Stromal cell of bone marrow (primary cell): ENCODE data around the gene MUC20.
A peak's percentile ranks its signal among the peaks of the same experiment; 100 is the strongest.
"Not testable (repeated sequence)": the region's sequence is repeated elsewhere in the genome, so short reads cannot be mapped to it uniquely, and the experiment has no call there.

ENCODE experiments used
- DNase-seq: peaks from one replicate; pipeline ENCODE4 v3.0.0-alpha.2; 2012; ENCODE audit warnings: low read depth

Gene MUC20

GRCh38 chr3:195693428-195694216 is 27.2 kb upstream of the MUC20 start:
- DNase-seq, result no peak

DNA sequence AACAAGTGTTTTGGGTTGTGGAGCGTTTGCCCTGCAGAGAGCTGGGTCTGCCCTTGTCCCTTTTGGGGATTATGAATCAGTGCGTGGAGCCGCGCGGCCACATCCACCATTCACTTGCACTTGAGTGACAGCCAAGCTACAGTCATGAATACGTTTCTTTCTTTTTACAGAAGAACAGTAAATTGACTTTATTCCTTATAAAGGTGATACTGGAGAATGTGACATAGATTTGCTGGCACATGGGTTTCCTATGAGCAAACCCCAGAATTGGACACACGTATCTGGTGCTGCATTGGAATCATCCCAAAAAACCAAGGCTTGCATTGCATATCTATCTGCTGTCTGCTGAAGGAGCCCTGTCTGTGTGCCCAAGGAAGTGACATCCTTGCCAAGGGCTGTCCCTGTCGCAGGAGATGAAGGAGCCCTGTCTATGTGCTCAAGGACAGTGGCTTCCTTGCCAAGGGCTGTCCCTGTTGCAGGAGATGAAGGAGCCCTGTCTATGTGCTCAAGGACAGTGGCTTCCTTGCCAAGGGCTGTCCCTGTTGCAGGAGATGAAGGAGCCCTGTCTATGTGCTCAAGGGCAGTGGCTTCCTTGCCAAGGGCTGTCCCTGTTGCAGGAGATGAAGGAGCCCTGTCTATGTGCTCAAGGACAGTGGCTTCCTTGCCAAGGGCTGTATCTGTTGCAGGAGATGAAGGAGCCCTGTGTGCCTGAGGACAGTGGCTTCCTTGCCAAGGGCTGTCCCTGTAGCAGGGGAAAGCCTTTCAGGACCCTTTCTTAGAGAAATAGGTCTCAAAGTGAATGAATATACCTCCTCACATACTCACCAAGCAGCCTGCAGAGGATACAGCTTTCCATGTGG is 26.3 kb upstream of the MUC20 start:
- DNase-seq, result not testable (repeated sequence)

DNA sequence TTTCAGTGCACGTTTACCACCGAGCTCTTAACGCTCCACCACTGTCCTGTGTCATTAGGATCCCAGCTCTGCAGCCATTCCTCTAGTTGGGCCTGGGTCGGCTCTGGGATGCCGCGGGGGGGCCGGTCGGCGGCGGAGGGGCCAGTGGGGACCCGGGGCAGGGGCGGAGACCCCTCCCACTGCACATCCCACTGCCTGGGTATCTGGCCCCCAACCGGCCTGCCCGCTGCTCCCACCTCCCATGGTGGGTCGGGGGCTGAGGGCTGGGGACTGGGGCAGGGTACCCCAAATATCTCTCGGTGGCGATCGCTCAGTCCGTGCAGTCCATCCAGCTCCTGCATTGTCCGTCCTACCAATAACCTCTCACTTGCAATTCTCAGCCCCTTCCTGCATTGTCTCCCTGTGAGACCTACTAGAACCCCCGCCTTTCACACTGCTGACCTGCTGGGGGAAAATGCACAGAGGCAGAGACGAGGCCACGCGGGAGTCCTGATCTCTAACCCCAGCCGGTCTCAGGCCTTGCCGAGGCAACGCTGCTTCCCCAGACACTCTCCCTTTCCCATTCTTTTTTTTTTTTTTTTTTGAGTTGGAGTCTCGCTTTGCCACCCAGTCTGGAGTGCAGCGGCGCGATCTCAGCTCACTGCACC is 24.0 kb upstream of the MUC20 start:
- DNase-seq, result no peak

DNA sequence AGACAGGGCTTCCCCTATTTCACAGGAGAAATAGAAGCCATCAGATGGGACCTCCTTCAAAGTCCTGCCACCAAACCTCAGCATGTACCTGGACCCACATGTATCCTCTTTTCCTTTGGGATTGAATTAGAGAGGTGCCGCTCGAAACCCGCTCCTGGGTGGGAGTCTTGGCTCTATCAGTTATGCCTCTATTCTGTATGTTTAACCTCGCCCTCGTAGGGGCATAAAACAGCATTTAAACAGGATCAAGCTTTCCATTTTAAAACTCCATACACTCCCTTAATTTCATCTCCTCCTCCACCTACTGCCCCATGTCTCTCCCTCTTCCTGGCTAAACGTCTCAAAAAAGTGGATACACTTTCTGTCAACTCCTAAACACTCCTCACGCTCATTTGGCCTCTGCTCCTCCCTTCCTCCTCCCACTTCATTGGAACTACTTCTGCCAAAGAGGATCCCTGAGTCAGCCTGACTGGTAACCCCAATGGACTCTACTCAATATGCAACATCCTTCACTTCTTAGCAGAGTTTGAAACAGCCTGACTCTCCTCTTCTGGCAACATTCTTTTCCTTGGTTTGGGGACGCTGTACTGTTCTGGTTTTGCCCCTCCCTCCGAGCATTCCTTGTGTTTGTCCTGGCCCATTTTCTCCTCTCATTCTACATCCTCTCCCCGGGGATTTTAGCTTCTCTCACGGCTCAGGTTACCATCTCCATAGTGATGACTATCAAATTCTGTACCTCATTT is 23.0 kb upstream of the MUC20 start:
- DNase-seq, result peak; percentile 98

DNA sequence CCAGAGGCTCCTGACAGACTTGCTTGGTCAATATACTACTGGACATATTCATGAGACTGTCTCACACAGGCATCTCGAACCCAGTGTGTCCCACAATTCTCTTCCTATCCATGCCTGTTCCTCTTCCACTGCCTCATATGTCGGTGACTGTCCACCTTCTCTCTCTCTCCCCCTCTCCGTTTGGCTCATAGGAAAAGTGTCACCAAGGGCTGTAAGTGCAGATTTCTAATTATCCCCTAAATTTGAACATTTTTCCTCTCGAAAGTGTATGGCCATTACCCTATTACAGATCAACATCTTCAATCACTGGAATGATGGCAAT is 22.5 kb upstream of the MUC20 start:
- no peak for DNase-seq

DNA sequence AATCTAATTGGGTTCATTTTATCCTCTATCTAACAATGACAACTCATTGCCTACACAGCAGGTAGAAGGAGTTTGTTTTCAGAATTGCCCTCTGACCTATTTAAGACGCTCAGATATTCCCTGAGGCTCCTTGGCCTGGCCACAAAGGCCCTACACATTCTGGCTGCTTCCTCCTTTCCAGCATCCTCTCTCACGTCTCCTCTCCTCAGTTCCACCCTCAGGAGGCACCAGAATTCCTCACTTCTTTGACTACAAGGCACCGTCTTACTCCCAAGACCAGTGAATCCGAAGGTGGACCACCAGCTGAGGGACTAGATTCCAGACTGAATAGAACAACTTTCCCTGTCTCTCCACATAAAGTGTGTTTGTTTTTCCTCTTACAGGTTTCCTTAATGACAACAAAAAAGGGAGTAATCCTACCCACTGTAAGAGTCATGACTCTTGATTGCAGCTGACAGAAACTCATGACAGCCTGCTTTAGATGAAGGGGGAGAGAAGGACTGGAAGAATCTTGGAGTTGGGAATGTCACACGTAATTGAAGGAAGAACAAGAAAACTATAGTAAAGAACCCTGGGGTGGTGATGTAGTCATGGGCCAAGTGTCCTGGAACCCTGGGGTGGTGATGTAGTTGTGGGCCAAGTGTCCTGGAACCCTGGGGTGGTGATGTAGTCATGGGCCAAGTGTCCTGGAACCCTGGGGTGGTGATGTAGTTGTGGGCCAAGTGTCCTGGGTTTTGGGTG is 22.0 kb upstream of the MUC20 start:
- no peak for DNase-seq

DNA sequence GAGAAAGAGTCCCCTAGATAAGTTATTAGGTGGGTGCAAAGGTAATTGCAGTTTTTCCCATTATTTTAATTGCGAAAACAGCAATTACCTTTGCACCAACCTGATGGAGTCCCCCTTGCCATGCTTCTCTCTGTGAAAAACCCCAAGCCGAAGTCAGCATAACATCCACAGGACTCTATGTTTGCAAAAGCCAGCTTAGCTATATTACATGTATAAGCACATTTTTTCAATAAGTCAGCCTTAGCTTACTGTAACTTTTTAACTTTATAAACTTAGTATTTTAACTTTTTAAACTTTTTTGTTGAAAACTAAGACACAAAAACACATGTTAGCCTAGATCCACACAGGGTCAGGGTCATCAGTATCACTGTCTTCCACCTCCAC is 21.4 kb upstream of the MUC20 start:
- no peak for DNase-seq

DNA sequence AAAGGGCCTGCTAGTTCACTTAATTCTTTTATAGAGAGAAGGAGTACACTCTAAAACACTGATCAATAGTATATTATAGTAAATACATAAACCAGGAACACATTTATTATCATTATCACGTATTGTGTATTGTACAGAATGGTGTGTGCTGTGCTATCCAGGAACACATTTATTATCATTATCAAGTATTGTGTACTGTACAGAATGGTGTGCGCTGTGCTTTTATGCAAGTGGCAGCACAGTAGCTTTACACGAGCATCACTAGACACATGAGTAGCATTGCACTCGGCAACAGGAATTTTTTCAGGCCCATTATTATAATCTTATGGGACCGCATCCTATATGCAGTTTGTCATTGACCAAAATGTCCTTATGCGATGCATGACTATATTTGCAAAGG is 20.9 kb upstream of the MUC20 start:
- no peak for DNase-seq

DNA sequence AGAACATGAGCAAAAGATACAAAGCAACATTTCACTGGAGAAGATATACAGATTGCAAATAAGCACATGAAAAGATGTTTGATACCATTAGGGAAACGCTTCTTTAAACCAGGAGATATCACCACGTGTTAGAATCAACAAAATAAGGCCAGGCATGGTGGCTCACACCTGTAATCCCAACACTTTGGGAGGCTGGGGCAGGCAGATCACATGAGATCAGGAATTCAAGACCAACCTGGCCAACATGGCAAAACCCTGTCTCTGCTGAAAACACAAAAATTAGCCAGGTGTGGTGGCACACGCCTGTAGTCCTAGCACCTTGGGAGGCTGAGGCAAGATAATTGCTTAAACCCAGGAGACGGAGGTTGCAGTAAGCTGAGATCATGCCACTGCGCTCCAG is 20.5 kb upstream of the MUC20 start:
- DNase-seq, result no peak

GRCh38 chr3:195701042-195701915 is 19.5 kb upstream of the MUC20 start:
- no peak for DNase-seq

GRCh38 chr3:195703776-195704175 is 17.0 kb upstream of the MUC20 start:
- no peak for DNase-seq

GRCh38 chr3:195704433-195704999 is 16.3 kb upstream of the MUC20 start:
- no peak for DNase-seq

- no peak for DNase-seq
These were observed 15.4 kb upstream of the MUC20 start for GRCh38 chr3:195705081-195705991.

GRCh38 chr3:195708061-195708460 is 12.7 kb upstream of the MUC20 start:
- no peak for DNase-seq

DNA sequence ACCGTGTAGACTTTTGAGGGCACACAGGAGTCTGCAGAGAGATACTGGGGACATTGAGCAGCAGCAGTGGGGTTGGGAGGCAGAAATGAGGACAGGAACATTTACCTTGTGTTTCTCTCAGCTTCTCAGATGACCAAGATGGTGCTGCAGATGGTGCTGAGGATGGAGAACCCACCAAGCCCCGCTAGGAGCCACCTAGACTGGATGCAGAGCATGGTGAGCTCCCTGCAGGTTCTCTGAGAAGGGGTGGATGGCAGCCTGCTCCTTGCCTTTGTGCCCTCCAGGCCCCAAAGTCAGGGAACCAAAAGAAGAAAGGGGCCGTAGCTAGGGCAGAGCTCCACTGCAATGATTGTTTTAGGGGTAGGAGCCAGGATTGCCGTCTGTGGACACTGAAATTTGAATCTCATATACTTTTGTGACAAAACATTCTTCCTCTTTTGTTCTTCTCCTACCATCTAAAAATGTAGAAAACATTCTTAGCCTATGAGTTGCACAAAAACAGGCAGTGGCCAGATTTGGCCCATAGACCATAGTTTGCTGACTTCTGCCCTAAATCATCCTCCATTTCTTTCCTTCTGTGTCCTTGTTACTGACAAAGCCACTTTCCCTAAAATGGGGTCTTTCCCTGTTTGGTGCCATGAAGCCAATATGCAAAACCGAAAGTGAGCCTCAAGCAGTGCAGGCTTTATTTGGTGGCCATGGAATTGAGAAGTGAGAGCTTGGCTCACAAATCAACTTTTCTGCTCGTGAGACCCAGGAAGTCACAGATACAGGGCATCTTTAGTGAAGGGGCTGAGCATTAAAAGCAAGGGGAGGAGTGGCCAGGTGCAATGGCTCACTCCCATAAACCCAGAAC is 11.9 kb upstream of the MUC20 start:
- no peak for DNase-seq

GRCh38 chr3:195709676-195710085 is 11.1 kb upstream of the MUC20 start:
- DNase-seq, result no peak

DNA sequence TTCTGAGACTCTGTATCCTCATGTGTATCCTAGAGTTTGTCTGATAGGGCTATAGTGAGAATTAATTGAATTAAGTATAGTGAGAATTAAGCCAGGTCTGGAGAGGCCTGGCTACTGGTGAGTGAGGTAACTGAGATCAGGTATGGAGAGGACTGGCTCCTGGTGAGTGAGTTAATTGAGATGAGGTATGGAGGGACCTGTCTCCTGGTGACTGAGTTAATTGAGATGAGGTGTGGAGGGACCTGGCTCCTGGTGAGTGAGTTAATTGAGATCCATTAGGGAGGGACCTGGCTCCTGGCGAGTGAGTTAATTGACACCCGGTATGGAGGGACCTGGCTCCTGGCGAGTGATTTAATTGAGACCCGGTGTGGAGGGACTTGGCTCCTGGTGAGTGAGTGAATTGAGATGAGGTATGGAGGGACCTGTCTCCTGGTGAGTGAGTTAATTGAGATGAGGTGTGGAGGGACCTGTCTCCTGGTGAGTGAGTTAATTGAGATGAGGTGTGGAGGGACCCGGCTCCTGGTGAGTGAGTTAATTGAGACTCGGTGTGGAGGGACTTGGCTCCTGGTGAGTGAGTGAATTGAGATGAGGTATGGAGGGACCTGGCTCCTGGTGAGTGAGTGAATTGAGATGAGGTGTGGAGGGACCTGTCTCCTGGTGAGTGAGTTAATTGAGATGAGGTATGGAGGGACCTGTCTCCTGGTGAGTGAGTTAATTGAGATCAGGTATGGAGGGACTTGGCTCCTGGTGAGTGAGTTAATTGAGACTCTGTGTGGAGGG is 10.5 kb upstream of the MUC20 start:
- not testable (repeated sequence) for DNase-seq
